B cell (primary cell): ENCODE data around the gene MRPS26. TPM values are rescaled to one million over a fixed set of nuclear protein-coding genes. Genes with fewer than 3 reads are reported as not detected.

Experiments used
- ATAC-seq: fragments of 200-7000 bp; cut with Tn5 transposase; one replicate; pipeline ENCODE4 v1.10.0; 2021; ENCODE audit warnings: low read depth, mild to moderate bottlenecking, moderate number of reproducible peaks, moderate library complexity
- CTCF ChIA-PET: fragments of 350-600 bp; sonication (Branson Sonifier 250); formaldehyde crosslinking; loops from one replicate; lab custom pipeline; 2021; ENCODE audit warnings: antibody characterized with exemption, inconsistent platforms; lab: Charles Lee
- POLR2A ChIA-PET: fragments of 350-600 bp; sonication (Branson Sonifier 250); formaldehyde crosslinking; loops from one replicate; lab custom pipeline; 2021; ENCODE audit warnings: antibody characterized with exemption; lab: Charles Lee
- DNase-seq: peaks from one replicate; pipeline ENCODE4 v3.0.0; 2013
- H2AFZ ChIP-seq: 2 replicates; pipeline ENCODE4 v1.6.1; 2012; ENCODE audit warnings: mild to moderate bottlenecking, low read depth, low read length; ENCODE audit not compliant: insufficient read depth, poor library complexity, severe bottlenecking
- H3K27ac ChIP-seq, 2 donors: 1 replicate in 1 of 2; 2 replicates in 1 of 2; pipeline ENCODE4 v1.5.1; 2012 to 2013; ENCODE audit warnings: low read length in 2 of 2, mild to moderate bottlenecking in 2 of 2, moderate library complexity in 1 of 2
- H3K27me3 ChIP-seq, 4 experiments: fragments of 200-600 bp in 1 of 4; sonication (generic) in 1 of 4; replicated peaks in 1 of 4; 1 replicate in 2 of 4; 2 replicates in 2 of 4; pipeline versions ENCODE4 v1.6.1 to v1.7.0; 2013 to 2016; ENCODE audit warnings: low read length in 3 of 4, mild to moderate bottlenecking in 2 of 4, mixed read lengths in 1 of 4, moderate library complexity in 1 of 4; ENCODE audit not compliant: insufficient read depth in 4 of 4, control insufficient read depth in 3 of 4; ENCODE audit errors: control extremely low read depth in 1 of 4
- H3K36me3 ChIP-seq, 2 experiments: replicated peaks in 1 of 2; 1 replicate in 1 of 2; 2 replicates in 1 of 2; pipeline versions ENCODE4 v1.6.1 to v1.7.1; 2013; ENCODE audit warnings: low read length in 1 of 2; ENCODE audit not compliant: insufficient read depth in 2 of 2, control insufficient read depth in 1 of 2; ENCODE audit errors: control extremely low read depth in 1 of 2, extremely low read depth in 1 of 2
- H3K4me1 ChIP-seq, 2 donors: fragments of 200-600 bp in 1 of 2; sonication (generic) in 1 of 2; 1 replicate in 1 of 2; 2 replicates in 1 of 2; pipeline versions ENCODE4 v1.5.1 to v1.6.1; 2013 to 2017; ENCODE audit warnings: low read length in 2 of 2; ENCODE audit not compliant: control insufficient read depth in 2 of 2, insufficient read depth in 2 of 2
- H3K4me2 ChIP-seq: replicated peaks from 2 replicates; pipeline ENCODE3; 2012; ENCODE audit warnings: mild to moderate bottlenecking, low read depth, low read length; ENCODE audit not compliant: poor library complexity, severe bottlenecking
- H3K4me3 ChIP-seq, 5 experiments: fragments of 200-600 bp in 1 of 5; sonication (generic) in 1 of 5; 1 replicate in 3 of 5; 2 replicates in 2 of 5; pipeline versions ENCODE4 v1.5.1 to v1.7.0; 2011 to 2016; ENCODE audit warnings: low read length in 4 of 5, mild to moderate bottlenecking in 4 of 5, low read depth in 2 of 5, control low read depth in 1 of 5, moderate library complexity in 1 of 5; ENCODE audit not compliant: insufficient read depth in 1 of 5; ENCODE audit errors: control extremely low read depth in 1 of 5, extremely low read depth in 1 of 5
- H3K79me2 ChIP-seq: fragments of 200-600 bp; sonication (generic); one replicate; pipeline ENCODE4 v1.6.0; 2016; ENCODE audit warnings: low read length; ENCODE audit not compliant: control insufficient read depth, insufficient read depth
- H3K9ac ChIP-seq: fragments of 200-600 bp; sonication (generic); 2 replicates; pipeline ENCODE4 v1.6.1; 2017; ENCODE audit warnings: mild to moderate bottlenecking, low read length, moderate library complexity
- H3K9me3 ChIP-seq, 3 donors: one replicate each; pipeline versions ENCODE4 v1.6.1 to v1.7.1; 2013; ENCODE audit warnings: low read length in 2 of 3; ENCODE audit not compliant: control insufficient read depth in 2 of 3, insufficient read depth in 1 of 3; ENCODE audit errors: control extremely low read depth in 1 of 3
- H4K20me1 ChIP-seq: 2 replicates; pipeline ENCODE4 v1.6.0; 2012; ENCODE audit warnings: mild to moderate bottlenecking, low read length; ENCODE audit not compliant: insufficient read depth, control insufficient read depth, poor library complexity, severe bottlenecking
- H3K27ac Mint-ChIP-seq: one replicate; pipeline ENCODE4 v1.8.0; 2021; ENCODE audit warnings: mixed read lengths
- H3K27me3 Mint-ChIP-seq: one replicate; pipeline ENCODE4 v1.8.0; 2021; ENCODE audit warnings: mixed read lengths
- H3K4me1 Mint-ChIP-seq: one replicate; pipeline ENCODE4 v1.8.0; 2021; ENCODE audit warnings: mixed read lengths
- H3K4me3 Mint-ChIP-seq: one replicate; pipeline ENCODE4 v1.8.0; 2021; ENCODE audit warnings: mixed read lengths
- H3K9me3 Mint-ChIP-seq: one replicate; pipeline ENCODE4 v1.8.0; 2022; ENCODE audit warnings: mixed read lengths; ENCODE audit not compliant: insufficient read depth
- CTCF ChIP-seq: fragments of 200-600 bp; IDR thresholded peaks from one replicate; pipeline ENCODE4 v1.8.0; 2022; ENCODE audit warnings: antibody characterized with exemption, mild to moderate bottlenecking
- EZH2 ChIP-seq: IDR thresholded peaks from 2 replicates; pipeline ENCODE4 v1.6.1; 2012; ENCODE audit warnings: borderline replicate concordance, low read depth, mild to moderate bottlenecking, moderate library complexity, low read length; ENCODE audit not compliant: insufficient read depth, poor library complexity, severe bottlenecking
- WGBS: methylation state at CpG from one replicate; pipeline ENCODE4 v1.1.5; 2013; ENCODE audit warnings: missing lambda C conversion rate; ENCODE audit not compliant: insufficient coverage; 5-methylcytosine and 5-hydroxymethylcytosine counted together
- intact Hi-C: fragments of 100-400 bp; cut with micrococcal nuclease; formaldehyde crosslinking; loops from one replicate; pipeline ENCODE4 v1.10.0; 2022
- polyA plus RNA-seq: library from polyadenylated mRNA; depleted of rRNA; stranded (reverse); fragments of >200 nt; gene quantifications from 2 replicates; pipeline ENCODE4 v1.2.3, GENCODE V29; 2012
- total RNA-seq, 2 donors: library from RNA; stranded (reverse); fragments of 120-200 nt in 1 of 2; gene quantifications; 1 replicate in 1 of 2; 2 replicates in 1 of 2; pipeline versions ENCODE4 v1.2.3 to v1.2.4, GENCODE V29; 2013 to 2022

Gene MRPS26
- total and polyA plus RNA-seq, 2 donors (not counting 1 experiment from before 2014, with no cell fraction given), result 35.9 to 37.5 TPM

- WGBS, result 93% methylated on average over 12 of the region's 14 CpGs
- Histone ChIP-seq H3K79me2 (peaks cover 17% of the 10 kb centered on the region), H4K20me1 (peaks cover 20% of the 10 kb centered on the region), H3K36me3 (peaks cover 0 to 19% of the 10 kb centered on the region in 2 experiments), H2AFZ (no peak overlapping the region), H3K4me1 (peaks cover 11 to 17% of the 10 kb centered on the region in 2 donors), H3K4me2 (no peak overlapping the region), H3K27ac (no peak overlapping the region), H3K27me3 (no peaks in the 10 kb centered on the region), H3K9me3 (no peaks in the 10 kb centered on the region), H3K9ac (no peak overlapping the region), H3K4me3 (no peak overlapping the region)
- ATAC-seq, result no peak
- Mint-ChIP-seq H3K4me1 (peaks cover 15% of the 10 kb centered on the region), H3K9me3 (no peaks in the 10 kb centered on the region), H3K4me3 (peak overlapping the region; percentile 61), H3K27me3 (no peaks in the 10 kb centered on the region), H3K27ac (peak overlapping the region; percentile 56)
- intact Hi-C loops, result loop anchor here (2.0 to 10.0 kb wide), 4 partner anchors 157 to 720 kb away; partner anchors contain the start of genes ADISSP, ATRN, DDRGK1 and PTPRA
- no peak for TF ChIP-seq CTCF
- TF ChIP-seq EZH2, result no peak
- ChIA-PET CTCF (no interaction called here), POLR2A (no interaction called here)
- no peak for DNase-seq
Observed at GRCh38 chr20:3047486-3048419, 1.9 kb downstream of the MRPS26 start.
